ENCODE measurements around the gene RPL7A. TPM values are rescaled to one million over a fixed set of nuclear protein-coding genes. Genes with fewer than 3 reads are reported as not detected.

RPL7A gene
- total and polyA plus RNA-seq, 2 donors from 2014 or later: 1,502 to 2,097 TPM

- DNase-seq (peak in 1 of 5 donors; percentile 54), FAIRE-seq (no peak)
- no peak overlapping the region for H3K27ac ChIP-seq (ENCODE audit: low read depth in 2 of 2, low read length in 2 of 2)
- intact Hi-C loops (cut with DNase I): no loop called here
- H3K9me3 ChIP-seq (ENCODE audit: control insufficient read depth in 2 of 3, insufficient read depth in 1 of 3, low read length in 3 of 3): no peaks in the 10 kb centered on the region
- H3K4me3 ChIP-seq (ENCODE audit: low read length in 3 of 3): no peak overlapping the region
- H3K9ac ChIP-seq (ENCODE audit: low read length in 3 of 3): no peak overlapping the region
- TF ChIP-seq CTCF (IDR thresholded peaks at IDR 0.05; ENCODE audit: borderline replicate concordance, extremely low read depth, insufficient read depth): no peak
- H3K36me3 ChIP-seq (ENCODE audit: control insufficient read depth in 2 of 3, insufficient read depth in 3 of 3, low read length in 3 of 3): peaks cover 0 to 21% (median 8%) of the 10 kb centered on the region in 3 donors
- H3K27me3 ChIP-seq (ENCODE audit: control insufficient read depth, insufficient read depth, low read length): no peaks in the 10 kb centered on the region
- H3K4me1 ChIP-seq (ENCODE audit: control insufficient read depth in 2 of 3, insufficient read depth in 2 of 3, low read depth in 1 of 3, low read length in 3 of 3): peaks cover 0 to 8% (median 0%) of the 10 kb centered on the region in 3 donors
These were observed 7.8 kb upstream of the RPL7A start for GRCh38 chr9:133340256-133340655.

GRCh38 chr9:133340916-133341315 lies 7.1 kb upstream of the RPL7A start:
- Histone ChIP-seq H3K9me3 (ENCODE audit: control insufficient read depth in 2 of 3, insufficient read depth in 1 of 3, low read length in 3 of 3) (no peaks in the 10 kb centered on the region), H3K4me3 (ENCODE audit: low read length in 3 of 3) (no peak overlapping the region), H3K4me1 (ENCODE audit: control insufficient read depth in 2 of 3, insufficient read depth in 2 of 3, low read depth in 1 of 3, low read length in 3 of 3) (peaks cover 0 to 10% (median 0%) of the 10 kb centered on the region in 3 donors), H3K27ac (ENCODE audit: low read depth in 2 of 2, low read length in 2 of 2) (no peak overlapping the region), H3K27me3 (ENCODE audit: control insufficient read depth, insufficient read depth, low read length) (no peaks in the 10 kb centered on the region), H3K36me3 (ENCODE audit: control insufficient read depth in 2 of 3, insufficient read depth in 3 of 3, low read length in 3 of 3) (peaks cover 0 to 26% (median 11%) of the 10 kb centered on the region in 3 donors), H3K9ac (ENCODE audit: low read length in 3 of 3) (no peak overlapping the region)
- no peak for TF ChIP-seq CTCF (IDR thresholded peaks at IDR 0.05; ENCODE audit: borderline replicate concordance, extremely low read depth, insufficient read depth)
- peak in 1 of 5 donors; percentile 57 for DNase-seq
- intact Hi-C loops (cut with DNase I): no loop called here
- no peak for FAIRE-seq

GRCh38 chr9:133341369-133342068 lies 6.5 kb upstream of the RPL7A start:
- Histone ChIP-seq H3K4me1 (ENCODE audit: control insufficient read depth in 2 of 3, insufficient read depth in 2 of 3, low read depth in 1 of 3, low read length in 3 of 3) (peaks cover 0 to 9% (median 2%) of the 10 kb centered on the region in 3 donors), H3K9me3 (ENCODE audit: control insufficient read depth in 2 of 3, insufficient read depth in 1 of 3, low read length in 3 of 3) (no peaks in the 10 kb centered on the region), H3K27me3 (ENCODE audit: control insufficient read depth, insufficient read depth, low read length) (no peaks in the 10 kb centered on the region), H3K9ac (ENCODE audit: low read length in 3 of 3) (no peak overlapping the region), H3K4me3 (ENCODE audit: low read length in 3 of 3) (no peak overlapping the region), H3K36me3 (ENCODE audit: control insufficient read depth in 2 of 3, insufficient read depth in 3 of 3, low read length in 3 of 3) (peaks cover 0 to 26% (median 11%) of the 10 kb centered on the region in 3 donors), H3K27ac (ENCODE audit: low read depth in 2 of 2, low read length in 2 of 2) (no peak overlapping the region)
- TF ChIP-seq CTCF (IDR thresholded peaks at IDR 0.05; ENCODE audit: borderline replicate concordance, extremely low read depth, insufficient read depth): no peak
- intact Hi-C loops (cut with DNase I): no loop called here
- no peak for FAIRE-seq
- peak in 1 of 5 donors; percentile 82 for DNase-seq

All from kidney (tissue), 14 donors.